Skeletal muscle satellite cell (primary cell): ENCODE measurements around the gene GAMT.

Experiments used
- H3K27me3 ChIP-seq: 2 replicates; pipeline ENCODE4 v1.7.0; 2013; ENCODE audit warnings: low read length; ENCODE audit not compliant: control insufficient read depth, insufficient read depth
- H3K36me3 ChIP-seq: 2 replicates; pipeline ENCODE4 v1.7.0; 2013; ENCODE audit warnings: mild to moderate bottlenecking, control low read depth, low read length; ENCODE audit not compliant: insufficient read depth
- H3K4me1 ChIP-seq: 2 replicates; pipeline ENCODE4 v1.7.0; 2013; ENCODE audit warnings: low read length; ENCODE audit not compliant: control insufficient read depth, insufficient read depth
- H3K4me2 ChIP-seq: 2 replicates; pipeline ENCODE4 v1.7.0; 2013; ENCODE audit warnings: mild to moderate bottlenecking, low read length
- H3K4me3 ChIP-seq: 2 replicates; pipeline ENCODE4 v1.7.0; 2013; ENCODE audit warnings: low read length
- H3K9ac ChIP-seq: 2 replicates; pipeline ENCODE4 v1.7.0; 2013; ENCODE audit warnings: mild to moderate bottlenecking, low read depth, low read length, moderate library complexity
- H3K9me3 ChIP-seq: replicated peaks from 2 replicates; pipeline ENCODE4 v1.7.0; 2013; ENCODE audit warnings: mild to moderate bottlenecking, control low read depth, low read length

The GAMT gene

GRCh38 chr19:1350867-1351266 is 50.5 kb downstream of the GAMT start:
- Histone ChIP-seq H3K27me3 (no peaks in the 10 kb centered on the region), H3K4me3 (no peak overlapping the region), H3K9me3 (no peaks in the 10 kb centered on the region), H3K4me1 (peaks cover 8% of the 10 kb centered on the region), H3K9ac (no peak overlapping the region), H3K36me3 (no peaks in the 10 kb centered on the region), H3K4me2 (no peak overlapping the region)

- Histone ChIP-seq H3K9ac (no peak overlapping the region), H3K4me1 (peaks cover 2% of the 10 kb centered on the region), H3K4me3 (no peak overlapping the region), H3K4me2 (no peak overlapping the region), H3K27me3 (peaks cover 3% of the 10 kb centered on the region), H3K9me3 (no peaks in the 10 kb centered on the region), H3K36me3 (no peaks in the 10 kb centered on the region)
Measured at GRCh38 chr19:1349211-1349610, 52.1 kb downstream of the GAMT start.
